G401.6 (cell line): Measurements from ENCODE around the gene SH2B2.

ENCODE experiments used
- FAIRE-seq: peaks from 2 replicates; lab custom pipeline; 2012; peaks lifted over from hg19 to GRCh38; lab: Jason Lieb, UNC

SH2B2 gene

GRCh38 chr7:102286237-102287110, at the start of gene SH2B2:
TSS of gene SH2B2 (plus strand) at chr7:102286868. CDS start at chr7:102300551, 13,683 bp downstream.
- FAIRE-seq: no peak

GRCh38 chr7:102239206-102239820, 47.4 kb upstream of the SH2B2 start:
- no peak for FAIRE-seq

GRCh38 chr7:102241431-102241830, 45.2 kb upstream of the SH2B2 start:
- no peak for FAIRE-seq

GRCh38 chr7:102244601-102245000, 42.1 kb upstream of the SH2B2 start:
- no peak for FAIRE-seq

- no peak for FAIRE-seq
Observed at GRCh38 chr7:102248081-102248455, 38.6 kb upstream of the SH2B2 start.

- FAIRE-seq: no peak
Observed at GRCh38 chr7:102248456-102249395, 37.9 kb upstream of the SH2B2 start.

GRCh38 chr7:102251531-102252365, 34.9 kb upstream of the SH2B2 start:
- no peak for FAIRE-seq

- no peak for FAIRE-seq
Observed at GRCh38 chr7:102252366-102252982, 34.2 kb upstream of the SH2B2 start.

GRCh38 chr7:102253066-102253972, 33.3 kb upstream of the SH2B2 start:
- FAIRE-seq: no peak

GRCh38 chr7:102253973-102254370, 32.7 kb upstream of the SH2B2 start:
- FAIRE-seq: no peak

- no peak for FAIRE-seq
Observed at GRCh38 chr7:102254521-102254920, 32.1 kb upstream of the SH2B2 start.

- no peak for FAIRE-seq
Observed at GRCh38 chr7:102255501-102255900, 31.2 kb upstream of the SH2B2 start.

- no peak for FAIRE-seq
Observed at GRCh38 chr7:102255916-102256315, 30.8 kb upstream of the SH2B2 start.

- FAIRE-seq: no peak
Observed at GRCh38 chr7:102258073-102258748, 28.5 kb upstream of the SH2B2 start.

GRCh38 chr7:102258749-102259107, 27.9 kb upstream of the SH2B2 start:
- no peak for FAIRE-seq

GRCh38 chr7:102260856-102261255, 25.8 kb upstream of the SH2B2 start:
- FAIRE-seq: no peak

- no peak for FAIRE-seq
Observed at GRCh38 chr7:102261451-102261850, 25.2 kb upstream of the SH2B2 start.

GRCh38 chr7:102262546-102262945, 24.1 kb upstream of the SH2B2 start:
- no peak for FAIRE-seq

GRCh38 chr7:102264367-102264891, 22.2 kb upstream of the SH2B2 start:
- no peak for FAIRE-seq
